Osteocyte (in vitro differentiated cells): ENCODE data around the gene MCRIP1. TPM values are rescaled to one million over a fixed set of nuclear protein-coding genes. Genes with fewer than 3 reads are reported as not detected.

Source experiments
- DNase-seq: peaks from one replicate; pipeline ENCODE4 v3.0.0; 2021; ENCODE audit warnings: mixed read lengths; ENCODE audit not compliant: unreplicated experiment; ENCODE audit errors: extremely low spot score
- H3K27ac Mint-ChIP-seq: one replicate; pipeline ENCODE4 v1.8.0; 2021; ENCODE audit warnings: mild to moderate bottlenecking, mixed read lengths; ENCODE audit not compliant: unreplicated experiment
- H3K27me3 Mint-ChIP-seq: one replicate; pipeline ENCODE4 v1.8.0; 2021; ENCODE audit warnings: mixed read lengths; ENCODE audit not compliant: unreplicated experiment
- H3K36me3 Mint-ChIP-seq: one replicate; pipeline ENCODE4 v1.8.0; 2021; ENCODE audit warnings: mixed read lengths; ENCODE audit not compliant: unreplicated experiment
- H3K4me1 Mint-ChIP-seq: one replicate; pipeline ENCODE4 v1.8.0; 2021; ENCODE audit warnings: mixed read lengths; ENCODE audit not compliant: unreplicated experiment
- H3K4me3 Mint-ChIP-seq: one replicate; pipeline ENCODE4 v1.8.0; 2021; ENCODE audit warnings: mild to moderate bottlenecking, moderate library complexity, mixed read lengths; ENCODE audit not compliant: unreplicated experiment
- H3K9me3 Mint-ChIP-seq: one replicate; pipeline ENCODE4 v1.8.0; 2021; ENCODE audit warnings: mixed read lengths; ENCODE audit not compliant: unreplicated experiment
- total RNA-seq: library from RNA; stranded (reverse); gene quantifications from 2 replicates; pipeline ENCODE4 v1.2.1, GENCODE V29; 2021
- TF ChIP-seq, protein P1 (sequence below): fragments of 200-600 bp; sonication (generic); IDR thresholded peaks from 2 replicates; pipeline ENCODE4 v1.5.0; 2021; ENCODE audit warnings: antibody characterized with exemption, mild to moderate bottlenecking, moderate library complexity

The MCRIP1 gene
- total RNA-seq, 1 donor from 2014 or later, result 176 TPM

DNA sequence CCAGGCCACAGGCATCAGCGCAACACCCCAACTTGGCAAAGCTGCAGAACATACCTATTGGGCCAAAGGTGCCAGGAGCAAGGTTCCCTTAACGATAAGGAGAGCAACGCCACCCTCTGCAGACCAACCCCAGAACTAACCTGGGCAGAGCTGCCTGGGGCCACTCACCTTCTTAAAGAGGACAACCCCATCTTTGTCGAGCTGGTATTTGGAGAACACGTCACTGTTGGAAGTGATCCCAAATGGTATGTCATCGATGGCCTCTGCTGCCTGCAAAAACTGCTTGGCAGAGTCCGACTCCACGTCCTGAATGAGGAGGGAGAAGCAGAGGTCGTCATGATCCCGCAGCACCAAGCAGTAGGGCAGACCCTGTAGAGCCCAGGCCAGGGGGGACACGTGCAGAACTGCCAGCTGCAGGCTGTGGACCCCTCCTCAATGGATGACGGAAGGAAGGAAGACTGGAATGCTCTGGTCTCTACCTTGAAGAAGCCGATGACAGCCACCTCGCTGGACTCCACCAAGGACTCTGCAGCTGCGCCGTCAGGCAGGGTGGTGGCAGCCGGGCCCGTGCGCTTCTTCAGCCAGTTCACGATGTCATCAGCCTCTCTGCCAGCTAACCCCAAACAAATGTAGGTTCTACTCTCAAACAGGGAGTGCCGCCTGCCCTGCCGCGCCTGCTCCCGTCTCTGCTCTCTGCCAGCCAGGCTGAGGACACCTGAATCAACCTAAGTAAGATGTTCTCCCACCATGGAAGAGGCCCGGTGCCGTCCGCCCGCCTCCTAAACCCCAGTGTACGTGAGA, 22.1 kb upstream of the MCRIP1 start:
- Mint-ChIP-seq H3K27ac (no peak overlapping the region), H3K27me3 (no peaks in the 10 kb centered on the region), H3K4me3 (no peak overlapping the region), H3K9me3 (no peaks in the 10 kb centered on the region), H3K36me3 (peaks cover 34% of the 10 kb centered on the region), H3K4me1 (peaks cover 25% of the 10 kb centered on the region)
- no peak for DNase-seq
- TF ChIP-seq, protein P1, sequence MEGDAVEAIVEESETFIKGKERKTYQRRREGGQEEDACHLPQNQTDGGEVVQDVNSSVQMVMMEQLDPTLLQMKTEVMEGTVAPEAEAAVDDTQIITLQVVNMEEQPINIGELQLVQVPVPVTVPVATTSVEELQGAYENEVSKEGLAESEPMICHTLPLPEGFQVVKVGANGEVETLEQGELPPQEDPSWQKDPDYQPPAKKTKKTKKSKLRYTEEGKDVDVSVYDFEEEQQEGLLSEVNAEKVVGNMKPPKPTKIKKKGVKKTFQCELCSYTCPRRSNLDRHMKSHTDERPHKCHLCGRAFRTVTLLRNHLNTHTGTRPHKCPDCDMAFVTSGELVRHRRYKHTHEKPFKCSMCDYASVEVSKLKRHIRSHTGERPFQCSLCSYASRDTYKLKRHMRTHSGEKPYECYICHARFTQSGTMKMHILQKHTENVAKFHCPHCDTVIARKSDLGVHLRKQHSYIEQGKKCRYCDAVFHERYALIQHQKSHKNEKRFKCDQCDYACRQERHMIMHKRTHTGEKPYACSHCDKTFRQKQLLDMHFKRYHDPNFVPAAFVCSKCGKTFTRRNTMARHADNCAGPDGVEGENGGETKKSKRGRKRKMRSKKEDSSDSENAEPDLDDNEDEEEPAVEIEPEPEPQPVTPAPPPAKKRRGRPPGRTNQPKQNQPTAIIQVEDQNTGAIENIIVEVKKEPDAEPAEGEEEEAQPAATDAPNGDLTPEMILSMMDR, result no peak

GRCh38 chr17:81852237-81852636, 19.1 kb upstream of the MCRIP1 start:
- TF ChIP-seq, protein P1, result no peak
- Mint-ChIP-seq H3K27me3 (no peaks in the 10 kb centered on the region), H3K9me3 (no peaks in the 10 kb centered on the region), H3K4me3 (no peak overlapping the region), H3K36me3 (peaks cover 32% of the 10 kb centered on the region), H3K27ac (no peak overlapping the region), H3K4me1 (peaks cover under 1% of the 10 kb centered on the region)
- DNase-seq, result no peak

DNA sequence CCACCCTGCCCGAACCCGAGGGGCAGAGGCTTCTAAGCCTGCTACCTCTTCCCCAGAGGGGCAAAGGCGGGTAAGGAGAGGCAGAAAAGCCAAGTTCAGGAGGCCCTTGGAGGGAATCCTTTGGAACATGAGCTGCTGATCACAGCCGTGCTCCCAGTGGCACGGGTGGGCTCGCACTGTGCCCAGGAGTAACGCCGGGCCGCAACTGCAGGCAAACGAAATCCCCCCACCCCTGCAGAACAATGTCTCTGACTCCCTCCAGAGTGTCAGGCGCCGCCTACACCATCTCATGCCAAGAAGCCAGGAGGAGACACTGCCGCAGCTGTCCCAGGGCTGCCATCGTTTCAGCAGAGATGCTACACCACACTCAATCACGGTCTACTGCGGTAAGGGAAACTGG, 18.3 kb upstream of the MCRIP1 start:
- no peaks in the 10 kb centered on the region for H3K9me3 Mint-ChIP-seq
- TF ChIP-seq, protein P1, result no peak
- no peak for DNase-seq
- H3K4me3 Mint-ChIP-seq, result no peak overlapping the region
- H3K27ac Mint-ChIP-seq, result no peak overlapping the region
- H3K36me3 Mint-ChIP-seq, result peaks cover 38% of the 10 kb centered on the region
- H3K27me3 Mint-ChIP-seq, result no peaks in the 10 kb centered on the region
- H3K4me1 Mint-ChIP-seq, result no peaks in the 10 kb centered on the region

GRCh38 chr17:81849457-81849856, 16.4 kb upstream of the MCRIP1 start:
- DNase-seq, result no peak
- H3K4me3 Mint-ChIP-seq, result no peak overlapping the region
- TF ChIP-seq, protein P1, result no peak
- H3K27me3 Mint-ChIP-seq, result no peaks in the 10 kb centered on the region
- no peak overlapping the region for H3K27ac Mint-ChIP-seq
- no peaks in the 10 kb centered on the region for H3K4me1 Mint-ChIP-seq
- peaks cover 48% of the 10 kb centered on the region for H3K36me3 Mint-ChIP-seq
- H3K9me3 Mint-ChIP-seq, result no peaks in the 10 kb centered on the region

- no peak overlapping the region for H3K27ac Mint-ChIP-seq
Observed at GRCh38 chr17:81846743-81847689, 13.9 kb upstream of the MCRIP1 start.

More at GRCh38 chr17:81846743-81847689, 13.9 kb upstream of the MCRIP1 start:
- peaks cover 37% of the 10 kb centered on the region for H3K36me3 Mint-ChIP-seq
- no peaks in the 10 kb centered on the region for H3K4me1 Mint-ChIP-seq
- no peak overlapping the region for H3K4me3 Mint-ChIP-seq
- H3K27me3 Mint-ChIP-seq, result no peaks in the 10 kb centered on the region
- peak; percentile 82 for DNase-seq
- H3K9me3 Mint-ChIP-seq, result no peaks in the 10 kb centered on the region
- TF ChIP-seq, protein P1, result no peak
